Stomach (tissue), 4 donors: Measurements from ENCODE around the gene PPM1L.

ENCODE experiments used
- CTCF ChIP-seq, 7 experiments: fragments of 450-650 bp in 4 of 7; fragments of 200-600 bp in 3 of 7; sonication (generic) in 3 of 7; IDR thresholded peaks; one replicate each; pipeline ENCODE4 v1.5.1; 2016 to 2019; ENCODE audit warnings: antibody characterized with exemption in 7 of 7, control low read depth in 2 of 7, mild to moderate bottlenecking in 1 of 7
- POLR2A ChIP-seq, 4 donors: fragments of 450-650 bp; IDR thresholded peaks; one replicate each; pipeline ENCODE4 v1.6.1; 2016; ENCODE audit warnings: antibody characterized with exemption in 4 of 4, control low read depth in 2 of 4, mild to moderate bottlenecking in 1 of 4, moderate library complexity in 1 of 4
- POLR2AphosphoS5 ChIP-seq, 3 donors: sonication (generic); formaldehyde crosslinking; IDR thresholded peaks; one replicate each; pipeline ENCODE4 v1.6.1; 2016; ENCODE audit warnings: antibody characterized with exemption in 3 of 3

DNA sequence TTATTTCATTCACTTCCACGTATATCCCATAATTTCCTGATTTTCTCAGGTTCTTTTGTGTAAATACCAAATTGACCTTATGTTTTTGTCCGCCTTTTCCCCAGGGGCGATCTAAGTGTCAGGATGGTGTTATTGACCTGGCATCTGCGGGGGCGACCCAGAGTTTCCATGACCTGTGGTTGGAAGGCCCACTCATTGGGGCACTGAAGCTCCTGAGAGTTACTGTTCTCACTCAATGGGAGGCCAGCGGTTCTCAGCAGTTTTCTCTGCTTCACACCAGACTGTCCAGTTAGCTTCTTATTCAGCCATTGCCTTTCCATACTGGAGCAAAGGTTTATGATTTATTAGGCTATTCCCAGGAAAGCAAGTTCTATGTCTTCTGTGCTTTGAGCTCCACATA, 295.8 kb downstream of the PPM1L start:
- no peak for TF ChIP-seq CTCF (IDR thresholded peaks at IDR 0.05)
- no peak for TF ChIP-seq POLR2A (IDR thresholded peaks at IDR 0.05)
- no peak for TF ChIP-seq POLR2AphosphoS5 (IDR thresholded peaks at IDR 0.05)
